Measurements from ENCODE around the gene SLC36A3. TPM values are rescaled to one million over a fixed set of nuclear protein-coding genes. Genes with fewer than 3 reads are reported as not detected.

The SLC36A3 gene
- total RNA-seq, 3 donors from 2014 or later (not counting 1 experiment from before 2014, with no cell fraction given) = not detected

GRCh38 chr5:151227918-151228447 lies 75.6 kb downstream of the SLC36A3 start:
- Histone ChIP-seq H3K9me3 (ENCODE audit: control insufficient read depth, insufficient read depth, low read length) (no peaks in the 10 kb centered on the region), H3K4me1 (ENCODE audit: control insufficient read depth, insufficient read depth, low read length) (peaks cover 12% of the 10 kb centered on the region), H3K27me3 (ENCODE audit: control insufficient read depth, insufficient read depth, low read length) (no peaks in the 10 kb centered on the region), H3K36me3 (ENCODE audit: control insufficient read depth, insufficient read depth, low read length) (no peaks in the 10 kb centered on the region), H3K27ac (ENCODE audit: low read length) (no peak overlapping the region), H3K4me3 (ENCODE audit: low read length) (no peak overlapping the region)
- H3K4me1 Mint-ChIP-seq = peaks cover 14 to 18% of the 10 kb centered on the region in 2 donors
- TF ChIP-seq CTCF (IDR thresholded peaks at IDR 0.05) = no peak
- DNase-seq (no peak), ATAC-seq (no peak)
- WGBS (ENCODE audit: insufficient coverage) = 88% methylated on average over 6 of the region's 6 CpGs
- no peaks in the 10 kb centered on the region for H3K27me3 Mint-ChIP-seq (ENCODE audit: low read depth in 2 of 2)
- intact Hi-C loops (cut with micrococcal nuclease) = no loop called here
- H3K4me3 Mint-ChIP-seq = no peak overlapping the region
- no peaks in the 10 kb centered on the region for H3K9me3 Mint-ChIP-seq
- no peaks in the 10 kb centered on the region for H3K36me3 Mint-ChIP-seq
- no peak overlapping the region for H3K27ac Mint-ChIP-seq

Other genes starting within 250 kb of the SLC36A3 start
- 100 to 1,000 TPM; 140 to 180 (median 153) TPM for gene TNIP1, start 222.7 kb downstream of the SLC36A3 start, total RNA-seq
- gene ANXA6, start 146.0 kb downstream of the SLC36A3 start, total RNA-seq = 100 to 1,000 TPM; 504 to 629 (median 535) TPM
- 100 to 1,000 TPM; 181 to 227 (median 204) TPM for gene CCDC69, start 79.7 kb downstream of the SLC36A3 start, total RNA-seq
- 10 to 100 TPM in 2 of 3 donors, 1 to 10 TPM in 1; 9.6 to 15.9 (median 15.6) TPM for gene GM2A, start 50.6 kb downstream of the SLC36A3 start, total RNA-seq
- gene SLC36A2, start 43.8 kb upstream of the SLC36A3 start, total RNA-seq = not detected
- gene SLC36A1, start 143.8 kb upstream of the SLC36A3 start, total RNA-seq = 10 to 100 TPM; 10.9 to 16.1 (median 13.0) TPM